A172 (cell line): Measurements from ENCODE around the gene QSOX2. TPM values are rescaled to one million over a fixed set of nuclear protein-coding genes. Genes with fewer than 3 reads are reported as not detected.

Experiments
- DNase-seq: peaks from one replicate; pipeline ENCODE4 v3.0.0-alpha.2; 2015; ENCODE audit warnings: low spot score
- total RNA-seq: library from RNA; depleted of rRNA; stranded (reverse); fragments of >200 nt; shearing (Covaris generic); gene quantifications from 2 replicates; pipeline ENCODE4 v1.2.3, GENCODE V29; 2014

Gene QSOX2
- total RNA-seq, 1 experiment from 2014 or later, result 39.7 TPM

- DNase-seq, result no peak
These were observed 23.3 kb downstream of the QSOX2 start for GRCh38 chr9:136222166-136222905.

- DNase-seq, result peak; percentile 93
These were observed 25.4 kb downstream of the QSOX2 start for GRCh38 chr9:136220017-136220729.

- DNase-seq, result peak; percentile 96
These were observed 26.3 kb downstream of the QSOX2 start for GRCh38 chr9:136219276-136219675.

- DNase-seq, result no peak
These were observed 26.9 kb downstream of the QSOX2 start for GRCh38 chr9:136218673-136219072.

DNA sequence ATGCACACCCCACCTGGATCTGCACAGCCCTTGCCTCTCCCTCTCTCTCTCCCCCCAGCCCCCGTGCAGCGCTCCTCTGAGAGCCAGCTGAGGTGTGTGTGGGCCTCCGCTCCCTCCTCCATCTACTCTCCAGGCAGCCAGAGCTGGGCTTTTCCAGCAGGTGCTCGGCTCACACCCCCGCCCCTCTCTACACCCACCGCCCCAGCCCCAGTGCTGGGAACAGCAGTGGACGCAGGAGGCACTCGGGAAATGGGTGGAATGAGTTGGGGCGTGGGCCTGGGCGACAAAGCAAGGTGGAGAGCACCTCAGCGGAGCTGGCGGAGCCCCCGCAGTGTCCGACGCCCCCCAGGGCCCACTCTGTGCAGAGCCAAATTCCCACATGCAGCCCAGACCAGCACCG, 27.3 kb downstream of the QSOX2 start:
- no peak for DNase-seq

- no peak for DNase-seq
These were observed 28.9 kb downstream of the QSOX2 start for GRCh38 chr9:136216541-136217244.

- no peak for DNase-seq
These were observed 31.9 kb downstream of the QSOX2 start for GRCh38 chr9:136213733-136214132.

GRCh38 chr9:136212345-136212950, 33.2 kb downstream of the QSOX2 start:
- DNase-seq, result no peak

GRCh38 chr9:136211441-136212344, 33.9 kb downstream of the QSOX2 start:
- DNase-seq, result no peak

- DNase-seq, result no peak
These were observed 34.6 kb downstream of the QSOX2 start for GRCh38 chr9:136211006-136211405.

- no peak for DNase-seq
These were observed 35.3 kb downstream of the QSOX2 start for GRCh38 chr9:136210276-136210675.

DNA sequence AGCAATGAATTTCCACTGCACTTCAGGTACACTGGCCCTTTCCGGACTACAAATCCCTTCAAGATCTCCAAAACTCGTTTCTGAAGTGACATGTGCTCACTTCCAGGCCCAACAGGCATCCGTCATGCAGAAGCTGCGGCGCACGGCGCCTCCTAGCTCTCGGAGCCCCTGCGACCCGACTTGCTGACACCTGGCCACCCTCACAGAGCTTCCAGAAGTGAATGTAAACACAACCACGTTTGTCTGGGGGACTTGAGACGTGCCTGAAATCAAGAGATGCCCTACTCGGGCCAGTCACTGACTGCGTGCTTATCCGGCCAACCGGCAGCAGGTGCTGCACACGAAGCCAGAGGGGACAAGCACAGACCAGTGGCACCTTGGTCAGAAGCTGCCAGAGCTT, 35.8 kb downstream of the QSOX2 start:
- DNase-seq, result no peak

GRCh38 chr9:136209232-136209631, 36.4 kb downstream of the QSOX2 start:
- DNase-seq, result no peak

DNA sequence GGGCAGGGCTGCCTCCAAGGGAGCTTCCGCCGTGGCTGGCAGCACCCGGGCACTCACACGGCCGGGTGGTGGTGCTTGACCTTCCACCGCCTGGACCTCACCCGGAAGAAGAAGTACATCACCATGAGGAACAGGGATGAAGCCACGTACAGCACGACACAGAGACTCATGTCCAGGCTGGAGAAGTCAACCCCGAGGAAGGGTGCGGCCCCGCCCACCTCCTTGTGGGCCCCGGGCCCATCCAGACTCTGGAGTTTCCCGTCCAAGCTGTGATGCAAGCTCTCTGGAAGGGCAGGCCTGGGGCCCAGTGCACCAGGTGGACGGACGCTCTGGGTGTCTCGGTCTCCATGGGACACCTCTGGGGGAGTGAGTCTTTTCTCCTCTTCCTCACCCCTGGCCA, 36.9 kb downstream of the QSOX2 start:
- no peak for DNase-seq

DNA sequence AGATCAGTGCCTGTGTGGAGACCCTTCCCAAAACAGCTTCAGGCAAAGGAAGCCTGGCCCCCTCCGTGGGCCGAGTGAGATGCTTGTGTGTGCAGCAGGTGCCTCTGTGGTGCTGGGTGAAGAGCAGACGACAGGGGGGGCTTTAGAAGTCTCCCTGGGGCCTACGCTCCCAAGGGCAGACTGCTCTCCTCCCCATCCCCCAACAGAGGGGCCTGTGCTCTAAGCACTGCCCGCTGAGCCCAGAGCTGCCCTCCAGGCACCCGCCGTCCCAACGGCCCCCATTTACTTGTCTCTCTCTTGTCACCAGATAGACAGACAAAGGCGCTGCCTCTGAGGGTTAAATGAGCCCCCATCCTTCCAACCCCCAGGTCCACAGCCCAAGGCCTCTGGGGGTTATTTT, 38.0 kb downstream of the QSOX2 start:
- no peak for DNase-seq

GRCh38 chr9:136206602-136207275, 38.9 kb downstream of the QSOX2 start:
- no peak for DNase-seq

- DNase-seq, result no peak
These were observed 40.0 kb downstream of the QSOX2 start for GRCh38 chr9:136205707-136205992.

DNA sequence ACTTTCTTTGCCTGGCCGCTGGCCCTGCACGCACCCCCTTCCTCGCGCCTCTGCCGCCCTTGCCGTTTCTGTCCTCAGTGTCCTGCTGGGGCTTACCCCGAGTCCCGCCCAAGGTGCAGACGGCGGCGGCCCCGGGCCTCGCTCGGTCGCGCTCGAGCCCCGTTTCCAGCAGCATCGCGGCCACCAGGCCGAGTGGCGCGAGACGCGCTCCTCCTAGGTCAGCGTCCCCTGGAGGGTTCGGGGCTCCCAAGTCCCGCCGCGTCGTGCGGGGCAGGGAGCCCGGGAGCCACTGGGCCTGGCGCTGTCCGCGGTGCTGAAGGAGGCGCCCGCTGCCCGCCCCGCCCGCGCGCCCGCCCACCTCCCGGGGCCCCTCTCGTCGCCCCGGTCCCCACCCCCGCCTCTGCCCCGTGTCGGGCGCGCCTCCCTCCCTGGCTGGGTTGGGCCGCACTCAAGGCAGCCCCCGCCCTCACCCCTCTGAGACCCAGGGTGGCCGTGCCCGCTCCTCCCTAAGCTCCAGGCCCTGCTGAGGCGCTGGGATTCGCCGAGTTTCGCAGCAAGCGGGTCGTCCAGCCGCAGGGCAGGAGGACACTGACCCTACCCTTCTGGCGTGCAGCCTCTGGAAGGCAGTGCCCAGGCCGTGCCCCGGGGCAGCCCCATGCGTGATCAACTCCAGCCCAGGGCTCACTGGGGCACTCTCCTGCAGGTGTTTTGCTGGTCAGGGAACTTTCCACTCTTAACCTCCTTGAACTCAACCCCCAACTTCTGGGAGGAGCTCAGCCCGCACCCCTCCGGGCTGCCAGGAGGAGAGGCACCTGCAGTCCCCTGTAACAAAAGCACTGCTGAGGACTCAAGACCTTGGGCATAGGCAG, 40.5 kb downstream of the QSOX2 start, which contains the start of gene LHX3:
LHX3 (minus strand) TSS at position 291 of the 869 bp plus-strand sequence; CDS start at position 175, 116 bp downstream.
- no peak for DNase-seq

DNA sequence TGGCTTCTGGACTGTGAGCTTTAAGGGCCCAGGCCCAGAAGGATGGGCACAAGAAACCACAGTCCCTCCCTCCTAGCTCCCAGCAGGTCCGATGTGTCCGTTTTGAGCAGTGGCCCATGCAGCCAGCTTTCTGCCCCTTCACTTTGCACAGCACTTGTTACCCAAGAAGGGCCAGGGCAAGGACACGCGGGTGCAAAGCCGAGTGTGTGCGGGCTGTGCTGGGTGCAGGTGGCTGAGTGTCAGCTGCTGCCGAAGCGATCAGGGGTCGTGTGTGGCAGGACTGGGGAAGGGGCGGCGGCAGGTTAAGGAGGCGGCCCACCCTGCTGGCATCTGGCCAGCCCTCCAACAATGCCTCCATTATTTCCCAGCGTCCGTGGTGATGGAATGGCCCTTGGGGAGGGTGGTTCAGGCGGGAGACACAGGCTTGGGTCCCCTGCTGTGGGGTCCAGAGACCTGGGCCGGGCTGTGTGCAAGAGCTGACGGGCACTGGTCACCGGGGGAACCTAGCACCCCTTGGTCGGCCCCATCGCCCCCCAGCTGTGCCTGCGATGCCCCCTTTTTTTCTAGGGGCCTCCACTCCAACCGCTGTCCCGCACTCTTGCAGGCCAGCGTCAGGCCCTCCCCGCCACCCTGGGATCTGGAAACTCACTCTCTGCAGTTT, 41.3 kb downstream of the QSOX2 start:
- DNase-seq, result no peak
